HFF-Myc (cell line): Measurements from ENCODE around the gene TARS1.

Experiments used
- DNase-seq: peaks from one replicate; pipeline ENCODE4 v3.0.0-alpha.2; 2011; ENCODE audit warnings: low read depth; ENCODE audit errors: extremely low read depth
- H3K4me3 ChIP-seq: replicated peaks from 2 replicates; pipeline ENCODE4 v1.5.1; 2011; ENCODE audit warnings: low read depth, mild to moderate bottlenecking, control low read depth, low read length
- CTCF ChIP-seq: IDR thresholded peaks from 2 replicates; pipeline ENCODE4 v1.5.1; 2012; ENCODE audit warnings: mild to moderate bottlenecking, low read depth, low read length, control low read depth; ENCODE audit errors: missing control alignments

TARS1 gene

GRCh38 chr5:33472805-33473409 lies 32.1 kb downstream of the TARS1 start:
- TF ChIP-seq CTCF: no peak
- H3K4me3 ChIP-seq: no peak overlapping the region
- DNase-seq: no peak

- DNase-seq: no peak
- H3K4me3 ChIP-seq: no peak overlapping the region
- no peak for TF ChIP-seq CTCF
Measured at GRCh38 chr5:33474004-33474403, 33.2 kb downstream of the TARS1 start.

GRCh38 chr5:33474931-33475499 lies 34.2 kb downstream of the TARS1 start:
- DNase-seq: no peak

GRCh38 chr5:33475706-33476105 lies 34.9 kb downstream of the TARS1 start:
- TF ChIP-seq CTCF: no peak
- no peak for DNase-seq
- H3K4me3 ChIP-seq: no peak overlapping the region

More at GRCh38 chr5:33474931-33475499, 34.2 kb downstream of the TARS1 start:
- TF ChIP-seq CTCF: no peak
- no peak overlapping the region for H3K4me3 ChIP-seq

GRCh38 chr5:33476992-33477391 lies 36.2 kb downstream of the TARS1 start:
- H3K4me3 ChIP-seq: no peak overlapping the region
- TF ChIP-seq CTCF: no peak
- no peak for DNase-seq

GRCh38 chr5:33477816-33478215 lies 37.1 kb downstream of the TARS1 start:
- no peak overlapping the region for H3K4me3 ChIP-seq
- no peak for DNase-seq
- no peak for TF ChIP-seq CTCF

GRCh38 chr5:33479311-33479710 lies 38.5 kb downstream of the TARS1 start:
- no peak for TF ChIP-seq CTCF
- no peak for DNase-seq
- H3K4me3 ChIP-seq: no peak overlapping the region
